Thyroid gland (tissue), 4 donors: ENCODE results near the gene AFM.

Experiments
- CTCF ChIP-seq, 6 experiments: fragments of 200-600 bp in 3 of 6; fragments of 450-650 bp in 3 of 6; sonication (generic) in 3 of 6; IDR thresholded peaks; one replicate each; pipeline ENCODE4 v1.5.1; 2016 to 2019; ENCODE audit warnings: antibody characterized with exemption in 6 of 6, mild to moderate bottlenecking in 2 of 6, inconsistent platforms in 1 of 6, moderate library complexity in 1 of 6
- POLR2A ChIP-seq, 2 donors: fragments of 450-650 bp; IDR thresholded peaks; one replicate each; pipeline ENCODE4 v1.6.1; 2017; ENCODE audit warnings: antibody characterized with exemption in 2 of 2, mild to moderate bottlenecking in 2 of 2, moderate library complexity in 1 of 2

- TF ChIP-seq CTCF (IDR thresholded peaks at IDR 0.05): no peak
- no peak for TF ChIP-seq POLR2A (IDR thresholded peaks at IDR 0.05)
Observed at GRCh38 chr4:73435984-73436383, 45.6 kb upstream of the AFM start, which contains the start of gene AFP.
